H9 (cell line): ENCODE data around the gene TSC2. TPM values are rescaled to one million over a fixed set of nuclear protein-coding genes. Genes with fewer than 3 reads are reported as not detected.
A peak's percentile ranks its signal among the peaks of the same experiment; 100 is the strongest.
"Not testable (repeated sequence)": the region's sequence is repeated elsewhere in the genome, so short reads cannot be mapped to it uniquely, and the experiment has no call there.

Source experiments
- DNase-seq: peaks from one replicate; pipeline ENCODE4 v3.0.0-alpha.2; 2017
- H2AFZ ChIP-seq: one replicate; pipeline ENCODE4 v1.6.1; 2013; ENCODE audit warnings: mild to moderate bottlenecking, low read length, control low read depth, moderate library complexity
- H2AK5ac ChIP-seq: 2 replicates; pipeline ENCODE4 v1.6.1; 2013; ENCODE audit warnings: low read length, control low read depth, mixed read lengths; ENCODE audit not compliant: insufficient read length
- H2BK120ac ChIP-seq: one replicate; pipeline ENCODE4 v1.6.1; 2013; ENCODE audit warnings: low read depth, mild to moderate bottlenecking, low read length, control low read depth, inconsistent platforms; ENCODE audit not compliant: poor library complexity, severe bottlenecking
- H2BK12ac ChIP-seq: 2 replicates; pipeline ENCODE4 v1.6.1; 2013; ENCODE audit warnings: low read length, control low read depth, mixed read lengths, low read depth; ENCODE audit not compliant: insufficient read length
- H2BK15ac ChIP-seq: 2 replicates; pipeline ENCODE4 v1.6.1; 2013; ENCODE audit warnings: low read depth, low read length, control low read depth
- H2BK20ac ChIP-seq: one replicate; pipeline ENCODE4 v1.6.1; 2013; ENCODE audit warnings: low read depth, mild to moderate bottlenecking, low read length, control low read depth, inconsistent platforms; ENCODE audit not compliant: poor library complexity, severe bottlenecking
- H2BK5ac ChIP-seq: 2 replicates; pipeline ENCODE4 v1.6.1; 2013; ENCODE audit warnings: low read length, control low read depth, mixed read lengths; ENCODE audit not compliant: insufficient read length
- H3K14ac ChIP-seq: 2 replicates; pipeline ENCODE4 v1.6.1; 2013; ENCODE audit warnings: low read length, control low read depth; ENCODE audit not compliant: insufficient read depth
- H3K18ac ChIP-seq: 2 replicates; pipeline ENCODE4 v1.6.1; 2013; ENCODE audit warnings: low read depth, mild to moderate bottlenecking, mixed read lengths, low read length, control low read depth; ENCODE audit not compliant: insufficient read length
- H3K23ac ChIP-seq: 2 replicates; pipeline ENCODE4 v1.6.1; 2013; ENCODE audit warnings: low read length, control low read depth, mixed read lengths, low read depth; ENCODE audit not compliant: insufficient read length
- H3K23me2 ChIP-seq: 2 replicates; pipeline ENCODE4 v1.6.1; 2013; ENCODE audit warnings: low read depth, mild to moderate bottlenecking, mixed read lengths, low read length, control low read depth; ENCODE audit not compliant: insufficient read length, poor library complexity, severe bottlenecking
- H3K27ac ChIP-seq: 2 replicates; pipeline ENCODE4 v1.5.1; 2013; ENCODE audit warnings: low read length, control low read depth, mixed read lengths, low read depth; ENCODE audit not compliant: insufficient read length
- H3K27me3 ChIP-seq: 2 replicates; pipeline ENCODE4 v1.6.1; 2013; ENCODE audit warnings: low read length, control low read depth, inconsistent platforms; ENCODE audit not compliant: insufficient read depth
- H3K4ac ChIP-seq: 2 replicates; pipeline ENCODE4 v1.6.1; 2013; ENCODE audit warnings: low read depth, mild to moderate bottlenecking, control low read depth, inconsistent platforms, low read length, moderate library complexity
- H3K4me1 ChIP-seq: 2 replicates; pipeline ENCODE4 v1.6.1; 2013; ENCODE audit warnings: low read length, control low read depth, inconsistent platforms; ENCODE audit not compliant: insufficient read depth
- H3K4me2 ChIP-seq: 2 replicates; pipeline ENCODE4 v1.6.1; 2013; ENCODE audit warnings: low read length, control low read depth, mixed read lengths; ENCODE audit not compliant: insufficient read length, insufficient read depth
- H3K56ac ChIP-seq: 2 replicates; pipeline ENCODE4 v1.6.1; 2013; ENCODE audit warnings: low read depth, mild to moderate bottlenecking, mixed read lengths, low read length, control low read depth; ENCODE audit not compliant: insufficient read length
- H3K79me1 ChIP-seq: 2 replicates; pipeline ENCODE4 v1.6.1; 2013; ENCODE audit warnings: low read depth, mild to moderate bottlenecking, moderate library complexity, low read length, control low read depth, inconsistent platforms; ENCODE audit not compliant: insufficient read depth, poor library complexity, severe bottlenecking
- H3K79me2 ChIP-seq: 2 replicates; pipeline ENCODE4 v1.6.1; 2013; ENCODE audit warnings: low read length, control low read depth, inconsistent platforms; ENCODE audit not compliant: insufficient read depth
- H3K9ac ChIP-seq: 2 replicates; pipeline ENCODE4 v1.6.1; 2013; ENCODE audit warnings: low read length, control low read depth, mixed read lengths; ENCODE audit not compliant: insufficient read length; ENCODE audit errors: extremely low read depth
- H3K9me3 ChIP-seq: one replicate; pipeline ENCODE4 v1.6.1; 2013; ENCODE audit warnings: low read depth, low read length, inconsistent platforms; ENCODE audit not compliant: control insufficient read depth
- H3T11ph ChIP-seq: one replicate; pipeline ENCODE4 v1.6.1; 2013; ENCODE audit warnings: mild to moderate bottlenecking, low read length, control low read depth, inconsistent platforms
- H4K20me1 ChIP-seq: one replicate; pipeline ENCODE4 v1.6.1; 2013; ENCODE audit not compliant: control insufficient read depth, insufficient read length, insufficient read depth
- H4K5ac ChIP-seq: 2 replicates; pipeline ENCODE4 v1.6.1; 2013; ENCODE audit warnings: low read depth, mild to moderate bottlenecking, mixed read lengths, low read length, control low read depth; ENCODE audit not compliant: insufficient read length
- H4K8ac ChIP-seq: replicated peaks from 2 replicates; pipeline ENCODE4 v1.6.1; 2013; ENCODE audit warnings: low read length, control low read depth, mixed read lengths, low read depth; ENCODE audit not compliant: insufficient read length
- H4K91ac ChIP-seq: 2 replicates; pipeline ENCODE4 v1.6.1; 2013; ENCODE audit warnings: low read depth, mild to moderate bottlenecking, moderate library complexity, mixed read lengths, low read length, control low read depth; ENCODE audit not compliant: insufficient read length
- H3K27ac Mint-ChIP-seq, 3 experiments: 2 replicates in 2 of 3; 3 replicates in 1 of 3; pipeline ENCODE4 v1.8.0; 2020 to 2021; ENCODE audit warnings: mixed read lengths in 3 of 3, mild to moderate bottlenecking in 1 of 3, moderate library complexity in 1 of 3
- H3K27me3 Mint-ChIP-seq: 2 replicates; pipeline ENCODE4 v1.8.0; 2021; ENCODE audit warnings: low read depth, mild to moderate bottlenecking, moderate library complexity, mixed read lengths
- H3K36me3 Mint-ChIP-seq, 3 experiments: 2 replicates in 2 of 3; 3 replicates in 1 of 3; pipeline ENCODE4 v1.8.0; 2020 to 2021; ENCODE audit warnings: low read depth in 3 of 3, mixed read lengths in 3 of 3; ENCODE audit not compliant: insufficient read depth in 1 of 3
- H3K4me1 Mint-ChIP-seq, 2 experiments: 2 replicates each; pipeline ENCODE4 v1.8.0; 2020; ENCODE audit warnings: mixed read lengths in 2 of 2
- H3K4me3 Mint-ChIP-seq, 2 experiments: 2 replicates in 1 of 2; 3 replicates in 1 of 2; pipeline ENCODE4 v1.8.0; 2020 to 2021; ENCODE audit warnings: mild to moderate bottlenecking in 2 of 2, mixed read lengths in 2 of 2, moderate library complexity in 1 of 2
- H3K9me3 Mint-ChIP-seq, 2 experiments: 2 replicates in 1 of 2; 3 replicates in 1 of 2; pipeline ENCODE4 v1.8.0; 2020; ENCODE audit warnings: mild to moderate bottlenecking in 2 of 2, mixed read lengths in 2 of 2, moderate library complexity in 1 of 2
- WGBS: extraction: QIAGEN DNeasy Blood & Tissue Kit; methylation state at CpG from one replicate; pipeline ENCODE4 v1.1.7; 2013; ENCODE audit warnings: missing lambda C conversion rate, low lambda C conversion rate, mixed read lengths; ENCODE audit not compliant: insufficient read length; ENCODE audit errors: extremely low coverage; 5-methylcytosine and 5-hydroxymethylcytosine counted together
- total RNA-seq: library from RNA; stranded (reverse); gene quantifications from 2 replicates; pipeline ENCODE4 v1.2.1, GENCODE V29; 2021

Gene TSC2
- total RNA-seq, 1 experiment from 2014 or later: 122 TPM

DNA sequence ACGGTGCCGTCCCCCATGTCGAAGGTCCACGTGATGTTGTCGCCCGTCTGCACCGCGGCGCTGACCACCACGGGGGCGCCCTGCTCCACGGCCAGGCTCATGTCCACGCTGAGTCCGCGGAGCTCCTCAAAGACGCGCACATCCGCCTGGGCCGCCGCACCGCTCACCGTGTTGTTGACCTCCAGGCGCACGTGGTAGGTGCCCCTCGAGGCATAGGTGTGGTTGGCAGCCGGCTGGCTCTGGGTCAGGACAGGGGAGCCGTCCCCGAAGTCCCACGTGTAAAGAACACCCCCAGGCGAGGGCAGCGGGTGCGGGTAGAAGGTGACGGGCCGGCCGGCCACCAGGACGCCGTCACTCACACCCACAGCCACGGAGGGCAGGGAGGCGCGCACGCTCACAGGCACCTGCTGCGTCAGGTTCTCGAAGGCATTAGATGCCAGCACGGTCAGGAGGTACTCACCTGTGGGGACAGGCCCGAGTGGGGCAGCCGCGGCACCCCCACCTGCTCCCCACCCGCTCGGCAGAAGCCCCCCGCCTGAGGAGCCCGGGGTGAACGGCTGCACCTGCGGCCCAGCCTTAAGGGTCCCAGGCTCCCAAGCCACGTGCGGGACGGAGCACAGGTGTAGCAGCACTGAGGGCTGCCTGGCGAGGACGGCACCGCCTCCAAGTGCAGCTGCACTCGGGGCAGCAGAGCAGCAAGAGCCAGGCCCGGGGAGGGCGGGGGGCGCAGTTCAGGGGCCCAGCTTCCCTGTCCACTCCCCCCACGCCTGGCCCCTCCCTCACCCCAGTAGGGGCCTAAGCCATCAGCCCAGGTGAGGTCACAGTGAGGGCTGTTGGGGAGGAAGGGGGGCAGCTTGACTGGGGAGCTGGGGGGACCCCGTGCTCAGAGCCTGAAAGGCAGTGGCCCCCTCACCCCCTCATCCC, 63.9 kb downstream of the TSC2 start:
- H4K20me1 ChIP-seq, H3K9me3 ChIP-seq, H3K4me1 Mint-ChIP-seq, H3K27me3 ChIP-seq, H2BK12ac ChIP-seq, H3K27ac ChIP-seq, H2BK5ac ChIP-seq, H3K14ac ChIP-seq, H3K9ac ChIP-seq, H3K79me1 ChIP-seq, H3K27ac Mint-ChIP-seq, H3K4ac ChIP-seq, H3K23ac ChIP-seq, DNase-seq, H3K9me3 Mint-ChIP-seq, H3K23me2 ChIP-seq, H3K4me2 ChIP-seq, H2AK5ac ChIP-seq, H3K27me3 Mint-ChIP-seq, H3K79me2 ChIP-seq, H4K8ac ChIP-seq, H2BK20ac ChIP-seq, H3K18ac ChIP-seq, H4K91ac ChIP-seq, H4K5ac ChIP-seq, H3K56ac ChIP-seq, H2BK15ac ChIP-seq, H2BK120ac ChIP-seq, H3K4me1 ChIP-seq, H3T11ph ChIP-seq, H3K4me3 Mint-ChIP-seq, H2AFZ ChIP-seq: not testable (repeated sequence)
- no CpG with 5 or more reads among the region's 65 CpGs for WGBS
- H3K36me3 Mint-ChIP-seq: peaks cover 2 to 22% (median 13%) of the 10 kb centered on the region in 3 experiments; a peak in 6 of 7 replicates

DNA sequence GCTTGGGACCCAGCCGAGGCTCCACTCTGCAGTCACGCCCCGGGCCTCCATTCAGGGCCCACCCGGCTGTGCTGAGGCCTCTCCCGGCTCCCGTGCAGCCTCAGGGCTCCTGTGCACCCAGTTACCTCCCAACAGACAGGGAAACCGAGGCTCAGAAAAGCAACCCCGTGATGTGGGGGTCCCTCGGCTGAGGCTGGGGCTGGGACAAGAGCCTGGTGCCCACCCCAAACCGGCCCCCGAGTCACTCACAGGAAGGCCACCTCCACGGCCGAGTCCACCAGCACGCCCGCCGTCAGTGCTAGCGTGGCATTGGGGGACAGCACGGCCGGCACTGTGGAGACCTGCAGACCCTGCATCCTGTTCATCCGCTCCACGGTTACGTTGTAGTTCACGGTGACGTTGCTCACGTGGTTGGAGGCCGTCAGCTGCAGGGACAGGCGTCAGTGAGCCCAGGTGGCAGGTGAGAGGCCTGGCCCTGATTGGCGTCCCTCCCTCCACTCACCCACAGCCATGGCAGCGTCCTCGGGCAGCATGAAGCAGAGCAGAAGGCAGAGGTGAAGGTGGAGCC, 64.8 kb downstream of the TSC2 start:
- no CpG with 5 or more reads among the region's 30 CpGs for WGBS
- Mint-ChIP-seq H3K36me3 (peaks cover 0 to 19% (median 11%) of the 10 kb centered on the region in 3 experiments; a peak in 5 of 7 replicates), H3K27ac (0 out of 7 replicates have a peak overlapping the region, but pooled peaks of 1 of the 3 experiments have one; percentile 55)
- not testable (repeated sequence) for H3K23me2 ChIP-seq, DNase-seq, H3K4ac ChIP-seq, H3K4me2 ChIP-seq, H3K18ac ChIP-seq, H2BK20ac ChIP-seq, H4K8ac ChIP-seq, H3K79me1 ChIP-seq, H2BK120ac ChIP-seq, H3K27me3 ChIP-seq, H3K4me1 Mint-ChIP-seq, H3K27me3 Mint-ChIP-seq, H2AK5ac ChIP-seq, H4K91ac ChIP-seq, H3K14ac ChIP-seq, H2BK12ac ChIP-seq, H4K5ac ChIP-seq, H3K23ac ChIP-seq, H3K9me3 Mint-ChIP-seq, H3K9me3 ChIP-seq, H3K27ac ChIP-seq, H3K79me2 ChIP-seq, H3T11ph ChIP-seq, H2BK15ac ChIP-seq, H4K20me1 ChIP-seq, H3K4me3 Mint-ChIP-seq, H3K4me1 ChIP-seq, H2BK5ac ChIP-seq, H3K56ac ChIP-seq, H3K9ac ChIP-seq, H2AFZ ChIP-seq
